D721Med (cell line): ENCODE data around the gene NPAS2.

ENCODE experiments used
- DNase-seq: peaks from one replicate; pipeline ENCODE4 v3.0.0; 2011; ENCODE audit warnings: low spot score; ENCODE audit not compliant: insufficient read length
- FAIRE-seq: peaks from 2 replicates; lab custom pipeline; 2011; peaks lifted over from hg19 to GRCh38; lab: Jason Lieb, UNC
- TF ChIP-seq, protein P1 (sequence below): IDR thresholded peaks from 2 replicates; pipeline ENCODE4 v1.5.1; 2012; ENCODE audit warnings: mild to moderate bottlenecking, control low read depth; ENCODE audit not compliant: insufficient read depth; ENCODE audit errors: missing control alignments

Gene NPAS2

DNA sequence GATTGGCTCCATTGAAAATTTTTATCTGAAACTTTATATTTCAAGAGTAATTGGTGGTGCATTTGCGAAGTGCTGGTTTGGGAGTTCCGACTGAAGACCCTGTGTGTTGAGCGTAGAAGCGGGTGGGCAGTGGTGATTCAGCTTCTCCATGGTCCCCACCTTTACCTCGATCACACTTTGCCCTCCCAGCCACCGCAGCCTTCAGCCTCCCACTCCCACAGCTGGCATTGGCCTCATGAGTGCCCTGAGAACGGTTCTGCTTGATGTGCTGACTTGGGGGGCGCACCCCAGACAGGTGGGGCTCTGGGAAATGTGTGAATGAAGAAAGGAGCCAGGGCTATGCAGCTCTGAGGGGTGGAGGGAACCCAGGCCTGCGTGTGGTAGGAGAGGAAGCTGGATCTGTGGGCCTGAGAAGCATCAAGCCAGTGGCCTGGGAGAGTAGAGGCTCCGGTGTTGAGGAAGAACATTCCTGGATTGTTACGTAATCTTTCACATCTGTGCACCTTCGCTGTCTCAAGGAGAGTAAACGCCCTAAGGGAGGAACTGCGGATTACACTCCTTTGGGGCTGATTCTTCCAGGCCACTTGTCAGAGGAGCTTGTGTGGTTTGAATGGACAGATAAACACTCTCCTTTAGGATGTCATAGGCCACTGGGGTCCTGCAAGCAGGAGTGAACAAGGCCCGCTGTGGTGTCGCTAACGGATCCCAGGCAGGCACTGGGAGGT, 83.8 kb downstream of the NPAS2 start:
- DNase-seq, result no peak
- TF ChIP-seq, protein P1, sequence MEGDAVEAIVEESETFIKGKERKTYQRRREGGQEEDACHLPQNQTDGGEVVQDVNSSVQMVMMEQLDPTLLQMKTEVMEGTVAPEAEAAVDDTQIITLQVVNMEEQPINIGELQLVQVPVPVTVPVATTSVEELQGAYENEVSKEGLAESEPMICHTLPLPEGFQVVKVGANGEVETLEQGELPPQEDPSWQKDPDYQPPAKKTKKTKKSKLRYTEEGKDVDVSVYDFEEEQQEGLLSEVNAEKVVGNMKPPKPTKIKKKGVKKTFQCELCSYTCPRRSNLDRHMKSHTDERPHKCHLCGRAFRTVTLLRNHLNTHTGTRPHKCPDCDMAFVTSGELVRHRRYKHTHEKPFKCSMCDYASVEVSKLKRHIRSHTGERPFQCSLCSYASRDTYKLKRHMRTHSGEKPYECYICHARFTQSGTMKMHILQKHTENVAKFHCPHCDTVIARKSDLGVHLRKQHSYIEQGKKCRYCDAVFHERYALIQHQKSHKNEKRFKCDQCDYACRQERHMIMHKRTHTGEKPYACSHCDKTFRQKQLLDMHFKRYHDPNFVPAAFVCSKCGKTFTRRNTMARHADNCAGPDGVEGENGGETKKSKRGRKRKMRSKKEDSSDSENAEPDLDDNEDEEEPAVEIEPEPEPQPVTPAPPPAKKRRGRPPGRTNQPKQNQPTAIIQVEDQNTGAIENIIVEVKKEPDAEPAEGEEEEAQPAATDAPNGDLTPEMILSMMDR, result no peak
- no peak for FAIRE-seq

DNA sequence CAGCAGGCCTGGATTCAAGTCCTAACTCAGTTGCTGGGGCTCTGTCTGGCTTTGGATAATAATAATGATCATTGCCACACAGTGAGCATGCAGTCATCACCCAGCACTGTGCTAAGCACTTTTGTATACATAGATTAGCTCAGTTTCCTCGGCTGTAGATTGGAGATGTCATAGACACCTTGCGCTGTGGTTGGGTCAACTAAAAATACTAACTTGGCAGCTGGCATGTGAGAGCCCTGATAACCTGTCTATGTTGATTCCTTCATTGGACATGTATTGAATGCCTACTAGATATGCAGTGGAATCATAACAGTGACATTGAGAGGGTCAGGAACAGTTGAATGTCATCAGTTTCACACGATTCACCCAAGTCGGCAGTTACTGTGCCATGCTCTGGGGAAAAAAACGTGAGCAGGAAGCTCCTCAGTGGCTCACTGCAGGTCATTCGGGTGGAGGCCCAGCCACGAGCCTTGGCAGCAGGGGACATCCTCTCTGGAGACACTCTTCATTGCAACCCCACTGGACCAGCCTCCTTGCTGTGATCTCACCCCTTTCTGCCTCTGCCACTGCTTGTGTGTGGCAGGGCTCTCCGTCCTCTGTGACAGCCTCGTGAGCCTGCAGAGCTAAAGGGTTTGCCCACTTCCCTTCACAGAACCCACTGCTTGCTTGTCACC, 85.3 kb downstream of the NPAS2 start:
- TF ChIP-seq, protein P1, result no peak
- DNase-seq (no peak), FAIRE-seq (no peak)

DNA sequence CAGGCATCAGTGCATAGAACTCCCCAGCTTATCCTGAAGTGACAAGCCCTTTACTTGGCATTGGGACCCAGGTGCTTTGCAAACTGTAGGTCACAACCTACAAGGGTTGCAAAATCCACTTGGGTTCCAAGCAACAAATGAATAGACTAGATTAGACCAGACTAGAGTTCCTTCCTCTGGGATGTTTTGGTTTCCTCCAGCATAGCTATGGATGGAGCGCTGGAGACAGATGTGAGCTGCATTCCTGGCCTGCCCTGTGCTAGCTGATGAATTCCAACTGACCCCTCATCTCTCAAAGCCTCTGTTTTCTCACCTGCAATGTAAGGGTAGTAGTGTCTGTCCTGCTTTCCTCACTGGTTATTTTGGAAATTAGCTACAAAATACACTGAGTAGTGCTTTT, 86.2 kb downstream of the NPAS2 start:
- DNase-seq (no peak), FAIRE-seq (no peak)
- TF ChIP-seq, protein P1, result no peak

DNA sequence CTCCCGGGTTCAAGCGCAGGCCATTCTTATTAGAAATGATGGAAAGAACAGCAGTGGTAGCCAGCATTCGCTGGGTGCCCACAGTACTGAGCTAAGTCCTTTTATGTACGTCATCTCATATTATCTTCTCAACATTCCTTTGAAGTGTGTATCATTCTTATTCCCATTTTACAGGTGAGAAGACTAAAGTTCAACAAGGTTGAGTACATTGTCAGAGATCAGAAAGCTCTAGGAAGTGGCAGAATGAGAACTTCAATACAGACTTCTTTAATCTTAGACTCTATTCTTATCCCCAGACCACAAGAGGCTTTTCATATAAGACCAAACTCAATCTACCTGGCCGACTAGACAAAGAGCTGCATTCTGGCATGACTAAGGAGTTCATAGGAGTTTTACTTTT, 86.7 kb downstream of the NPAS2 start:
- FAIRE-seq (no peak), DNase-seq (no peak)
- TF ChIP-seq, protein P1, result no peak

DNA sequence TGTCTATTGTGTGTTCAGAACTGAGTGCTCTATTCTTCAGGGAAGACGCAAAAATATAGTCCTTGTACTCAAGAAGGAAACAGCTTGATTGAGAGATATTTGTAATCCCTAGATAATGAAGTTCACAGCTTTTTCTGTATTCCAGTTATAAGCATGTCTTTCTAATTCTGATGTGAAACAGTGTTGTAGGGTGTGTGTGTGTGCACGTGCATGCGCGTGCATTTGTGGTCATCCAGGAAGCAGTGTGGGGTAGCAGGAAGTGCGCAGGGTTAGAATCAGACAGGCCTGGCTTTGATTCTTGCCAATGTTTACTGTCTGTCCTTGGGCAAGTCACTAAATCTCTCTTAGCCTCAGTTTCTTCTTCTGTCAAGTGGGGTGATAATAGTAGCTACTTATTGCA, 87.9 kb downstream of the NPAS2 start:
- no peak for FAIRE-seq
- TF ChIP-seq, protein P1, result no peak
- DNase-seq, result no peak

DNA sequence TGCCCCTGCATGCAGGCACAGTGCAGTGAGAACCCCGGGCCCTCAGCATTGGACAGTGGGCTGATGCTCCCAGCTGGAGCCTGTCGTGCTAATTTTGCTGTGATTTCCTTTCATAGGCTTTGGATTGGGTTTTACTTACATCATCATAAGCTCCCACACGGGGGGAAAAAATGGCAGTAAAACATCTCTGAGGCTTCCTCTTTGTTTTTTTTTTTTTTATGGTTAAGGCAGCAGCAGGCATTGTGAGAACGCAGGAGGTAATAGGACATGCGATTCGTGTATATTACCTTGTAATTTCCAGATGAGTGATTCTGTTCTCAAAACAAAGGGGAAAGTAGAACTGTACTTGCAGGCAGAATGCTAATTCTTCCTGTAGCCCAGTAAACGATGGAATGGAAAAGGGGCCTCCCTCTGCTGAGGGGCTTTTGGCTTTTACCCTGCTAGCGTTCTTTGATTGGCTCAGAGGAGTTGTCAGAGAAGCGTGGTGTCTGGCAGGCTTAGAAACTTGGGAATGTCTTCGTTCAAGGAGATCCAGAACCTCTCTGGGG, 89.7 kb downstream of the NPAS2 start:
- FAIRE-seq (no peak), DNase-seq (no peak)
- TF ChIP-seq, protein P1, result no peak

DNA sequence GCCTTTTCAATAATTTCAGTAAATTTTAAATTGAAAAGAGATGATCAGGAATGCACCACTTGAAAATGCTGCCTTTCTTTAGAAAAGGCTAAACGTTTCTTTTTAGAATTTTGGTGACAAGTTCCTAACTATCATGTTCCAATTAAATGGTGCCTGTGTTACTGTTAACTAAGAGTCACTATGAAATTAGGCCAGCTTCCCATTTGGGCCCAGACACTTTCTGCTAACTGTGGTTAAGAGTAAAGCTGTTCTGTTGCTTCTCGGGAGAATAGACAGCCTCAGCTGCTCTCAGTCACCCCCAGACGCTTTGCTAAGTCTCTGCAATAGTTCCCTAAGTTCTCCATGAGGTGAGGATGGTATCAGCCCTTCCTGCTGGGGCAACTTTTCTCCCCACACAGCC, 90.2 kb downstream of the NPAS2 start:
- FAIRE-seq (no peak), DNase-seq (no peak)
- TF ChIP-seq, protein P1, result no peak
